Astrocyte (in vitro differentiated cells and primary cell): Measurements from ENCODE around the gene MYO16.

Source experiments
- EZH2 ChIP-seq: IDR thresholded peaks from 2 replicates; pipeline ENCODE4 v1.6.1; 2012; ENCODE audit warnings: mild to moderate bottlenecking, low read length, inconsistent platforms; ENCODE audit not compliant: insufficient read depth
- TF ChIP-seq, protein P1 (sequence below): IDR thresholded peaks from 2 replicates; pipeline ENCODE4 v1.5.1; 2011; ENCODE audit warnings: low read depth, mild to moderate bottlenecking, inconsistent platforms, low read length, moderate library complexity; ENCODE audit not compliant: insufficient read depth

DNA sequence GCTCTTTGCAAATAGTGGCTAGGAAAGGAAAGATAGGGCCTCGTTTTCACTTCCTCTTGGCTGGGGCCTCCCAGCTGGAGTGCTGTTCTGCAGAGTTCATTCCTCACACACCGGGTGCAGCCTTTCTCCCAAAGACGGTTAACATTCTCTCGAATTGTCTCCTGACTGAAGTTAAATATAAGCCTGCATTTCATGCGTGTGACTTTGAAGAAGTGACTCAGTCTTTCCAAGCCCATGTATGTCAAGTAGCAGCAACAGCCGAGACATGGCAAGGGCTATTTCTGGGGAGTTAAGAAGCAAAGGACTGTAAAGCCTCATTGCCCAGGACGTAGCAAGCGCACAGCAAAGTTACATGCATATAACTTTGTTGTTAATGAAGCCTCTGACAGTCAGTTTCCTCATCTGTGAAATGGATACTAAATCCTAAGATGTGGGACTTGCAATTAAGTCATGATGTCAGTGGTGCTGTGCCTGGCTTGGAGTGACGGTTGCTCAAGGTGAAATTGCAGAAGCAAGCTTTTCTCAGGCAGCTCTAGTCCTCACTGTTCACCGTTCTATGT, 502.4 kb downstream of the MYO16 start:
- TF ChIP-seq, protein P1, sequence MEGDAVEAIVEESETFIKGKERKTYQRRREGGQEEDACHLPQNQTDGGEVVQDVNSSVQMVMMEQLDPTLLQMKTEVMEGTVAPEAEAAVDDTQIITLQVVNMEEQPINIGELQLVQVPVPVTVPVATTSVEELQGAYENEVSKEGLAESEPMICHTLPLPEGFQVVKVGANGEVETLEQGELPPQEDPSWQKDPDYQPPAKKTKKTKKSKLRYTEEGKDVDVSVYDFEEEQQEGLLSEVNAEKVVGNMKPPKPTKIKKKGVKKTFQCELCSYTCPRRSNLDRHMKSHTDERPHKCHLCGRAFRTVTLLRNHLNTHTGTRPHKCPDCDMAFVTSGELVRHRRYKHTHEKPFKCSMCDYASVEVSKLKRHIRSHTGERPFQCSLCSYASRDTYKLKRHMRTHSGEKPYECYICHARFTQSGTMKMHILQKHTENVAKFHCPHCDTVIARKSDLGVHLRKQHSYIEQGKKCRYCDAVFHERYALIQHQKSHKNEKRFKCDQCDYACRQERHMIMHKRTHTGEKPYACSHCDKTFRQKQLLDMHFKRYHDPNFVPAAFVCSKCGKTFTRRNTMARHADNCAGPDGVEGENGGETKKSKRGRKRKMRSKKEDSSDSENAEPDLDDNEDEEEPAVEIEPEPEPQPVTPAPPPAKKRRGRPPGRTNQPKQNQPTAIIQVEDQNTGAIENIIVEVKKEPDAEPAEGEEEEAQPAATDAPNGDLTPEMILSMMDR, result no peak
- TF ChIP-seq EZH2, result no peak
